WTC11 (cell line): ENCODE results near the gene PSMD11.

Experiments used
- AFF4 ChIP-seq: sonication (generic); formaldehyde crosslinking; IDR thresholded peaks from 2 replicates; pipeline ENCODE4 v1.8.1; 2023; ENCODE audit warnings: mild to moderate bottlenecking, missing genetic modification reagents, borderline replicate concordance
- ZBTB43 ChIP-seq: sonication (generic); formaldehyde crosslinking; IDR thresholded peaks from 2 replicates; pipeline ENCODE4 v1.8.1; 2023; ENCODE audit warnings: mild to moderate bottlenecking, missing genetic modification reagents

- no peak for TF ChIP-seq ZBTB43 (CRISPR knock-in tag)
- no peak for TF ChIP-seq AFF4 (CRISPR knock-in tag)
Observed at GRCh38 chr17:32475258-32475657, 30.9 kb downstream of the PSMD11 start.
